A549 (cell line): ENCODE results near the gene TBX5. TPM values are rescaled to one million over a fixed set of nuclear protein-coding genes. Genes with fewer than 3 reads are reported as not detected.

Source experiments
- ATAC-seq, 2 experiments: fragments of 200-7000 bp in 1 of 2; fragments of >200 bp in 1 of 2; cut with Nextera tagmentation in 1 of 2; cut with Tn5 transposase in 1 of 2; 3 replicates each; pipeline versions ENCODE4 v1.8.0 to v1.9.1; 2018 to 2020; ENCODE audit warnings: mild to moderate bottlenecking in 1 of 2, moderate library complexity in 1 of 2
- CTCF ChIA-PET: fragments of 300-600 bp; sonication (Branson Sonifier 250); formaldehyde crosslinking; extraction: SDS; loops from one replicate; lab custom pipeline; 2021; ENCODE audit warnings: antibody characterized with exemption, inconsistent platforms; lab: Yijun Ruan, JAX
- POLR2A ChIA-PET: fragments of 350-600 bp; formaldehyde crosslinking; extraction: SDS; loops from one replicate; lab custom pipeline; 2021; ENCODE audit warnings: antibody characterized with exemption, inconsistent platforms; lab: Yijun Ruan, JAX
- DNase-seq, 2 experiments: peaks; one replicate each; pipeline versions ENCODE4 v3.0.0 to v3.0.0-alpha.2; 2011 to 2016; ENCODE audit warnings: low read depth in 1 of 2, low spot score in 1 of 2
- FAIRE-seq: peaks from 2 replicates; lab custom pipeline; 2011; peaks lifted over from hg19 to GRCh38; lab: Jason Lieb, UNC
- H3K27ac ChIP-seq, 2 experiments: fragments of >200 bp; sonication (Bioruptor Twin); formaldehyde crosslinking; 3 replicates each; pipeline ENCODE4 v1.5.1; 2016 to 2017
- H3K4me1 ChIP-seq: fragments of >200 bp; sonication (Bioruptor Twin); formaldehyde crosslinking; 3 replicates; pipeline ENCODE4 v1.6.1; 2016
- H3K4me2 ChIP-seq: fragments of >200 bp; sonication (Bioruptor Twin); formaldehyde crosslinking; 3 replicates; pipeline ENCODE4 v1.6.1; 2016
- H3K4me3 ChIP-seq: fragments of >200 bp; sonication (Bioruptor Twin); formaldehyde crosslinking; 3 replicates; pipeline ENCODE4 v1.5.1; 2016
- H3K9me3 ChIP-seq: fragments of >200 bp; sonication (Bioruptor Twin); formaldehyde crosslinking; 3 replicates; pipeline ENCODE4 v1.6.1; 2016
- CEBPB ChIP-seq, 2 experiments: fragments of >200 bp in 1 of 2; sonication (Bioruptor Twin) in 1 of 2; formaldehyde crosslinking in 1 of 2; IDR thresholded peaks; 2 replicates each; pipeline ENCODE4 v1.6.1; 2012 to 2016
- ELK1 ChIP-seq: fragments of 150-350 bp; IDR thresholded peaks from 2 replicates; pipeline ENCODE4 v1.6.1; 2014; ENCODE audit warnings: low read depth, mild to moderate bottlenecking, low read length
- EP300 ChIP-seq, 2 experiments: fragments of >200 bp; sonication (Bioruptor Twin); formaldehyde crosslinking; IDR thresholded peaks; 2 replicates in 1 of 2; 3 replicates in 1 of 2; pipeline ENCODE4 v1.6.1; 2016 to 2017
- ESRRA ChIP-seq: fragments of 150-350 bp; IDR thresholded peaks from 2 replicates; pipeline ENCODE4 v1.6.1; 2014; ENCODE audit warnings: mild to moderate bottlenecking, low read length, borderline replicate concordance
- GATA3 ChIP-seq: IDR thresholded peaks from 2 replicates; pipeline ENCODE4 v1.6.1; 2012; ENCODE audit warnings: borderline replicate concordance
- HDAC2 ChIP-seq: fragments of 200-600 bp; sonication (generic); IDR thresholded peaks from 2 replicates; pipeline ENCODE4 v1.6.1; 2016
- JUNB ChIP-seq: fragments of >200 bp; sonication (Bioruptor Twin); formaldehyde crosslinking; IDR thresholded peaks from 2 replicates; pipeline ENCODE4 v1.6.1; 2016
- MAFK ChIP-seq: fragments of 450-650 bp; IDR thresholded peaks from 2 replicates; pipeline ENCODE4 v1.6.1; 2014; ENCODE audit not compliant: partially characterized antibody
- MAZ ChIP-seq: fragments of 150-350 bp; IDR thresholded peaks from 2 replicates; pipeline ENCODE4 v1.6.1; 2014; ENCODE audit warnings: antibody characterized with exemption, low read depth, low read length, borderline replicate concordance
- NPAS2 ChIP-seq: fragments of 250-450 bp; sonication (Bioruptor Pico); IDR thresholded peaks from 2 replicates; pipeline ENCODE4 v1.8.0; 2022; ENCODE audit warnings: mild to moderate bottlenecking, moderate library complexity, borderline replicate concordance
- POLR2AphosphoS2 ChIP-seq: conservative IDR thresholded peaks from 2 replicates; pipeline ENCODE4 v1.6.1; 2012; ENCODE audit warnings: low read length, improper control_type of control experiment, inconsistent platforms
- RCOR1 ChIP-seq: fragments of 150-350 bp; IDR thresholded peaks from 2 replicates; pipeline ENCODE4 v1.6.1; 2014; ENCODE audit warnings: antibody characterized with exemption, low read length, low read depth
- REST ChIP-seq: fragments of 200-600 bp; sonication (generic); IDR thresholded peaks from 2 replicates; pipeline ENCODE4 v1.6.1; 2016; ENCODE audit warnings: antibody characterized with exemption, mild to moderate bottlenecking, moderate library complexity
- RFX5 ChIP-seq: fragments of 450-650 bp; IDR thresholded peaks from 2 replicates; pipeline ENCODE4 v1.7.1; 2014; ENCODE audit warnings: antibody characterized with exemption, mild to moderate bottlenecking, moderate library complexity
- RNF2 ChIP-seq: fragments of 200-600 bp; sonication (generic); IDR thresholded peaks from 2 replicates; pipeline ENCODE4 v1.6.1; 2016; ENCODE audit warnings: low read depth, mild to moderate bottlenecking, antibody characterized with exemption, moderate library complexity, borderline replicate concordance
- SREBF2 ChIP-seq: fragments of 450-650 bp; IDR thresholded peaks from 2 replicates; pipeline ENCODE4 v1.6.1; 2014; ENCODE audit warnings: mild to moderate bottlenecking, moderate library complexity
- TP53 ChIP-seq: fragments of 250-450 bp; sonication (Bioruptor Pico); IDR thresholded peaks from 2 replicates; pipeline ENCODE4 v1.5.0; 2021; ENCODE audit warnings: mild to moderate bottlenecking, moderate library complexity
- USF2 ChIP-seq: fragments of 450-650 bp; IDR thresholded peaks from 2 replicates; pipeline ENCODE4 v1.6.1; 2014; ENCODE audit warnings: antibody characterized with exemption
- ZFP36 ChIP-seq: fragments of 450-650 bp; IDR thresholded peaks from 2 replicates; pipeline ENCODE4 v1.6.1; 2014; ENCODE audit warnings: borderline replicate concordance; ENCODE audit not compliant: partially characterized antibody
- ZNF302 ChIP-seq: fragments of 250-450 bp; sonication (Bioruptor Pico); IDR thresholded peaks from 2 replicates; pipeline ENCODE4 v1.9.0; 2021; ENCODE audit warnings: inconsistent platforms, mild to moderate bottlenecking, moderate library complexity
- WGBS: methylation state at CpG from one replicate; pipeline ENCODE4 v1.1.6; 2017; ENCODE audit errors: missing lambda C conversion rate; 5-methylcytosine and 5-hydroxymethylcytosine counted together
- polyA plus RNA-seq, 4 experiments: library from polyadenylated mRNA; depleted of rRNA in 3 of 4; stranded (reverse); fragments of >200 nt; fragmentation: RNase III in 1 of 4; extraction: RNeasy Plus Mini Kit Qiagen cat#74134 plus additional on column Dnase treatment in 1 of 4; gene quantifications; 2 replicates in 3 of 4; 3 replicates in 1 of 4; pipeline ENCODE4 v1.2.3, GENCODE V29; 2011 to 2017

TBX5 gene
- polyA plus RNA-seq, 2 of the 4 experiments (the other 2 are of a cell fraction) = not detected

GRCh38 chr12:114438635-114439256, 32.8 kb upstream of the TBX5 start:
- H3K4me1 ChIP-seq = no peaks in the 10 kb centered on the region
- TF ChIP-seq CEBPB (IDR thresholded peaks at IDR 0.05) = peak in 1 of 2 experiments; percentile 68; a peak in 1 of 4 replicates
- TF ChIP-seq REST = no peak
- DNase-seq = no peak
- no peak for ATAC-seq
- no peak overlapping the region for H3K27ac ChIP-seq
- ChIA-PET CTCF (interaction anchor here (0.6 kb wide), 1 partner anchor 12 kb away, joined by 3 read pairs; no protein-coding TSS in a partner anchor), POLR2A (no interaction called here)
- H3K9me3 ChIP-seq = no peaks in the 10 kb centered on the region
- WGBS = 5% methylated on average over 8 of the region's 8 CpGs
- FAIRE-seq = no peak
- H3K4me3 ChIP-seq = no peak overlapping the region
- no peak overlapping the region for H3K4me2 ChIP-seq

GRCh38 chr12:114434341-114434740, 28.4 kb upstream of the TBX5 start:
- TF ChIP-seq ZFP36 = no peak
- TF ChIP-seq MAZ = no peak
- no peak for TF ChIP-seq NPAS2
- no peak for TF ChIP-seq GATA3
- TF ChIP-seq ZNF302 (CRISPR knock-in tag) = no peak
- TF ChIP-seq, all 56 proteins: peak for 0
- ChIA-PET POLR2A (no interaction called here), CTCF (no interaction called here)
- FAIRE-seq = no peak
- Histone ChIP-seq H3K4me1 (no peaks in the 10 kb centered on the region), H3K4me3 (no peak overlapping the region), H3K4me2 (no peak overlapping the region), H3K9me3 (no peaks in the 10 kb centered on the region), H3K27ac (no peak overlapping the region)
- ATAC-seq = no peak
- 3% methylated on average over 3 of the region's 3 CpGs for WGBS
- DNase-seq = no peak

GRCh38 chr12:114431902-114432301, 26.0 kb upstream of the TBX5 start:
- H3K4me2 ChIP-seq = no peak overlapping the region
- H3K4me3 ChIP-seq = no peak overlapping the region
- ATAC-seq = no peak
- POLR2A ChIA-PET = no interaction called here
- no peaks in the 10 kb centered on the region for H3K9me3 ChIP-seq
- H3K4me1 ChIP-seq = no peaks in the 10 kb centered on the region
- TF ChIP-seq TP53 (CRISPR knock-in tag) (no peak), SREBF2 (no peak), USF2 (no peak), ESRRA (no peak), ZFP36 (no peak), RNF2 (no peak)
- DNase-seq = no peak
- no peak overlapping the region for H3K27ac ChIP-seq
- 13% methylated on average over 1 of the region's 1 CpG for WGBS
- CTCF ChIA-PET = no interaction called here
- FAIRE-seq = no peak

GRCh38 chr12:114430306-114430705, 24.4 kb upstream of the TBX5 start:
- 14% methylated on average over 4 of the region's 4 CpGs for WGBS
- DNase-seq (no peak), FAIRE-seq (no peak), ATAC-seq (no peak)
- Histone ChIP-seq H3K27ac (no peak overlapping the region), H3K4me2 (no peak overlapping the region), H3K4me3 (no peak overlapping the region), H3K9me3 (no peaks in the 10 kb centered on the region), H3K4me1 (no peaks in the 10 kb centered on the region)
- POLR2A ChIA-PET = no interaction called here
- CTCF ChIA-PET = no interaction called here
- no peak for TF ChIP-seq ELK1
- TF ChIP-seq POLR2AphosphoS2 = no peak
- no peak for TF ChIP-seq MAFK
- no peak for TF ChIP-seq JUNB
- no peak for TF ChIP-seq ZNF302 (CRISPR knock-in tag)
- TF ChIP-seq RCOR1 = no peak
- no peak for TF ChIP-seq EP300 (IDR thresholded peaks at IDR 0.05)
- no peak for TF ChIP-seq RNF2
- TF ChIP-seq REST = no peak
- TF ChIP-seq RFX5 = no peak
- no peak for TF ChIP-seq HDAC2
- no peak for TF ChIP-seq SREBF2
